Uterus (tissue), 4 donors: ENCODE results near the gene C21orf58. TPM values are rescaled to one million over a fixed set of nuclear protein-coding genes. Genes with fewer than 3 reads are reported as not detected.

Experiments
- DNase-seq, 2 donors: peaks; one replicate each; pipeline ENCODE4 v3.0.0-alpha.2; 2019 to 2020
- H3K27ac ChIP-seq, 2 donors: fragments of 200-600 bp; sonication (generic); 1 replicate in 1 of 2; 2 replicates in 1 of 2; pipeline ENCODE4 v1.5.1; 2016 to 2018
- H3K27me3 ChIP-seq, 2 donors: fragments of 200-600 bp; sonication (generic); one replicate each; pipeline ENCODE4 v1.5.1; 2018 to 2019; ENCODE audit warnings: control low read depth in 1 of 2
- H3K36me3 ChIP-seq, 2 donors: fragments of 200-600 bp; sonication (generic); one replicate each; pipeline ENCODE4 v1.5.1; 2019; ENCODE audit warnings: control low read depth in 1 of 2
- H3K4me1 ChIP-seq, 2 donors: fragments of 200-600 bp; sonication (generic); one replicate each; pipeline ENCODE4 v1.5.1; 2018 to 2019; ENCODE audit warnings: control low read depth in 1 of 2
- H3K4me3 ChIP-seq, 2 donors: fragments of 200-600 bp; sonication (generic); 1 replicate in 1 of 2; 2 replicates in 1 of 2; pipeline ENCODE4 v1.5.1; 2018 to 2019; ENCODE audit warnings: mild to moderate bottlenecking in 1 of 2
- H3K9me3 ChIP-seq, 2 donors: fragments of 200-600 bp; sonication (generic); one replicate each; pipeline ENCODE4 v1.5.1; 2019; ENCODE audit warnings: control low read depth in 1 of 2
- CTCF ChIP-seq, 4 experiments: fragments of 200-600 bp in 2 of 4; fragments of 450-650 bp in 2 of 4; sonication (generic) in 2 of 4; IDR thresholded peaks; one replicate each; pipeline ENCODE4 v1.5.1; 2016 to 2019; ENCODE audit warnings: antibody characterized with exemption in 4 of 4, mild to moderate bottlenecking in 2 of 4, moderate library complexity in 1 of 4
- POLR2A ChIP-seq, 2 donors: fragments of 450-650 bp; IDR thresholded peaks; one replicate each; pipeline ENCODE4 v1.6.1; 2016; ENCODE audit warnings: antibody characterized with exemption in 2 of 2, mild to moderate bottlenecking in 1 of 2, moderate library complexity in 1 of 2
- intact Hi-C: fragments of 100-400 bp; cut with DNase I; formaldehyde crosslinking; loops from one replicate; pipeline ENCODE4 v1.15.1; 2023; ENCODE audit warnings: low total_unique reads
- total RNA-seq, 4 donors: library from RNA; depleted of rRNA in 3 of 4; stranded (reverse); fragments of >200 nt in 3 of 4; gene quantifications; one replicate each; pipeline versions ENCODE4 v1.1.0 to v1.2.4, GENCODE V29; 2014 to 2023
- donor health status: DM: yes; HTN: yes; CAD: no.

The C21orf58 gene
- total RNA-seq, 4 donors from 2014 or later, result 0.88 to 9.4 (median 5.6) TPM

- Histone ChIP-seq H3K9me3 (no peaks in the 10 kb centered on the region), H3K27ac (no peak overlapping the region), H3K27me3 (no peaks in the 10 kb centered on the region), H3K4me3 (no peak overlapping the region), H3K36me3 (no peaks in the 10 kb centered on the region), H3K4me1 (no peaks in the 10 kb centered on the region)
- intact Hi-C loops, result no loop called here
- TF ChIP-seq CTCF (IDR thresholded peaks at IDR 0.05) (no peak), POLR2A (IDR thresholded peaks at IDR 0.05) (no peak)
- DNase-seq, result no peak
These were observed 45.0 kb upstream of the C21orf58 start for GRCh38 chr21:46368533-46369285.

GRCh38 chr21:46366966-46367365 lies 43.3 kb upstream of the C21orf58 start:
- no peak overlapping the region for H3K4me3 ChIP-seq
- no peaks in the 10 kb centered on the region for H3K9me3 ChIP-seq
- TF ChIP-seq POLR2A (IDR thresholded peaks at IDR 0.05), result no peak
- no peaks in the 10 kb centered on the region for H3K27me3 ChIP-seq
- DNase-seq, result no peak
- no peaks in the 10 kb centered on the region for H3K36me3 ChIP-seq
- no peak overlapping the region for H3K27ac ChIP-seq
- intact Hi-C loops, result no loop called here
- H3K4me1 ChIP-seq, result no peaks in the 10 kb centered on the region

GRCh38 chr21:46366561-46366960 lies 42.9 kb upstream of the C21orf58 start:
- Histone ChIP-seq H3K9me3 (no peaks in the 10 kb centered on the region), H3K27ac (no peak overlapping the region), H3K4me3 (no peak overlapping the region), H3K4me1 (no peaks in the 10 kb centered on the region), H3K36me3 (no peaks in the 10 kb centered on the region), H3K27me3 (no peaks in the 10 kb centered on the region)
- TF ChIP-seq CTCF (IDR thresholded peaks at IDR 0.05) (no peak), POLR2A (IDR thresholded peaks at IDR 0.05) (no peak)
- DNase-seq, result no peak
- intact Hi-C loops, result no loop called here

GRCh38 chr21:46366091-46366490 lies 42.4 kb upstream of the C21orf58 start:
- no peak for DNase-seq
- Histone ChIP-seq H3K9me3 (no peaks in the 10 kb centered on the region), H3K4me3 (no peak overlapping the region), H3K27ac (no peak overlapping the region), H3K36me3 (no peaks in the 10 kb centered on the region), H3K27me3 (no peaks in the 10 kb centered on the region), H3K4me1 (no peaks in the 10 kb centered on the region)
- no peak for TF ChIP-seq CTCF (IDR thresholded peaks at IDR 0.05)
- TF ChIP-seq POLR2A (IDR thresholded peaks at IDR 0.05), result no peak
- intact Hi-C loops, result no loop called here

- Histone ChIP-seq H3K27ac (no peak overlapping the region), H3K36me3 (no peaks in the 10 kb centered on the region)
- TF ChIP-seq CTCF (IDR thresholded peaks at IDR 0.05) (no peak), POLR2A (IDR thresholded peaks at IDR 0.05) (no peak)
These were observed 40.0 kb upstream of the C21orf58 start for GRCh38 chr21:46363698-46364097.

More at GRCh38 chr21:46363698-46364097, 40.0 kb upstream of the C21orf58 start:
- Histone ChIP-seq H3K9me3 (no peaks in the 10 kb centered on the region), H3K27me3 (no peaks in the 10 kb centered on the region), H3K4me1 (no peaks in the 10 kb centered on the region), H3K4me3 (no peak overlapping the region)
- intact Hi-C loops, result no loop called here
- DNase-seq, result no peak
